ENCODE measurements around the gene SAMD8. TPM values are rescaled to one million over a fixed set of nuclear protein-coding genes. Genes with fewer than 3 reads are reported as not detected.
A peak's percentile ranks its signal among the peaks of the same experiment; 100 is the strongest.
"Not testable (repeated sequence)": the region's sequence is repeated elsewhere in the genome, so short reads cannot be mapped to it uniquely, and the experiment has no call there.

The SAMD8 gene
- total RNA-seq, 1 experiment from 2014 or later, result 32.0 TPM

DNA sequence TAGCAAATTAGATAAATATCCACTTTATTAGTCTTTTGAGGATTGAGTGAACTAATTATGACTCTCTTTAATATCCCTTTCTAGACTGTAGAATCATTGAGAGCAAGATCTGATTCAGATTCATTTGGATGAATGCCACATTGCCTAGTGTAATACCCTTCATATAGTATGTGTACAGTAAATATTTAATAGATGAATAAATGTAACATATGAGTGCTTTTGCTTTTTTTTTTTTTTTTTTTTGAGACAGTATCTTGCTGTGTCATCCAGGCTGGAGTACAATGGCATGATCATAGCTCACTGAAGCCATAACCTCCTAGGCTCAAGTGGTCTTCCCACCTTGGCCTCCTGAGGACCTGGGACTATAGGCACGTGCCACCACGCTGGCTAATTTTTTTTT lies 14.8 kb downstream of the SAMD8 start:
- DNase-seq (ENCODE audit: low read depth, low spot score) (no peak), ATAC-seq (no peak)
- intact Hi-C loops (cut with micrococcal nuclease; ENCODE audit: unreplicated experiment) (no loop called here), in situ Hi-C loops (cut with HindIII; ENCODE audit: low pct_unique_long_range_greater_than_20kb, low sequenced_read_pairs) (no loop called here)
- Histone ChIP-seq H3K9me3 (ENCODE audit: control insufficient read depth, insufficient read depth, low read depth, low read length) (no peaks in the 10 kb centered on the region), H3K27me3 (ENCODE audit: control insufficient read depth, insufficient read depth, low read length) (no peaks in the 10 kb centered on the region), H3K4me3 (ENCODE audit: low read depth in 2 of 2, low read length in 2 of 2) (no peak overlapping the region), H3K36me3 (ENCODE audit: control insufficient read depth, insufficient read depth, low read length) (no peaks in the 10 kb centered on the region), H3K4me1 (ENCODE audit: control insufficient read depth, insufficient read depth, low read length) (peaks cover 2% of the 10 kb centered on the region; the same call in 1 of the 2 replicates), H3K27ac (ENCODE audit: low read length) (no peak overlapping the region)
- TF ChIP-seq, protein P1, sequence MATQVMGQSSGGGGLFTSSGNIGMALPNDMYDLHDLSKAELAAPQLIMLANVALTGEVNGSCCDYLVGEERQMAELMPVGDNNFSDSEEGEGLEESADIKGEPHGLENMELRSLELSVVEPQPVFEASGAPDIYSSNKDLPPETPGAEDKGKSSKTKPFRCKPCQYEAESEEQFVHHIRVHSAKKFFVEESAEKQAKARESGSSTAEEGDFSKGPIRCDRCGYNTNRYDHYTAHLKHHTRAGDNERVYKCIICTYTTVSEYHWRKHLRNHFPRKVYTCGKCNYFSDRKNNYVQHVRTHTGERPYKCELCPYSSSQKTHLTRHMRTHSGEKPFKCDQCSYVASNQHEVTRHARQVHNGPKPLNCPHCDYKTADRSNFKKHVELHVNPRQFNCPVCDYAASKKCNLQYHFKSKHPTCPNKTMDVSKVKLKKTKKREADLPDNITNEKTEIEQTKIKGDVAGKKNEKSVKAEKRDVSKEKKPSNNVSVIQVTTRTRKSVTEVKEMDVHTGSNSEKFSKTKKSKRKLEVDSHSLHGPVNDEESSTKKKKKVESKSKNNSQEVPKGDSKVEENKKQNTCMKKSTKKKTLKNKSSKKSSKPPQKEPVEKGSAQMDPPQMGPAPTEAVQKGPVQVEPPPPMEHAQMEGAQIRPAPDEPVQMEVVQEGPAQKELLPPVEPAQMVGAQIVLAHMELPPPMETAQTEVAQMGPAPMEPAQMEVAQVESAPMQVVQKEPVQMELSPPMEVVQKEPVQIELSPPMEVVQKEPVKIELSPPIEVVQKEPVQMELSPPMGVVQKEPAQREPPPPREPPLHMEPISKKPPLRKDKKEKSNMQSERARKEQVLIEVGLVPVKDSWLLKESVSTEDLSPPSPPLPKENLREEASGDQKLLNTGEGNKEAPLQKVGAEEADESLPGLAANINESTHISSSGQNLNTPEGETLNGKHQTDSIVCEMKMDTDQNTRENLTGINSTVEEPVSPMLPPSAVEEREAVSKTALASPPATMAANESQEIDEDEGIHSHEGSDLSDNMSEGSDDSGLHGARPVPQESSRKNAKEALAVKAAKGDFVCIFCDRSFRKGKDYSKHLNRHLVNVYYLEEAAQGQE (IDR thresholded peaks at IDR 0.05; ENCODE audit: insufficient read depth in 1 of 2, low read depth in 2 of 2, low read length in 1 of 2), result no peak
- TF ChIP-seq POLR2AphosphoS5 (IDR thresholded peaks at IDR 0.05; ENCODE audit: low read depth, low read length), result no peak
- TF ChIP-seq, protein P2, sequence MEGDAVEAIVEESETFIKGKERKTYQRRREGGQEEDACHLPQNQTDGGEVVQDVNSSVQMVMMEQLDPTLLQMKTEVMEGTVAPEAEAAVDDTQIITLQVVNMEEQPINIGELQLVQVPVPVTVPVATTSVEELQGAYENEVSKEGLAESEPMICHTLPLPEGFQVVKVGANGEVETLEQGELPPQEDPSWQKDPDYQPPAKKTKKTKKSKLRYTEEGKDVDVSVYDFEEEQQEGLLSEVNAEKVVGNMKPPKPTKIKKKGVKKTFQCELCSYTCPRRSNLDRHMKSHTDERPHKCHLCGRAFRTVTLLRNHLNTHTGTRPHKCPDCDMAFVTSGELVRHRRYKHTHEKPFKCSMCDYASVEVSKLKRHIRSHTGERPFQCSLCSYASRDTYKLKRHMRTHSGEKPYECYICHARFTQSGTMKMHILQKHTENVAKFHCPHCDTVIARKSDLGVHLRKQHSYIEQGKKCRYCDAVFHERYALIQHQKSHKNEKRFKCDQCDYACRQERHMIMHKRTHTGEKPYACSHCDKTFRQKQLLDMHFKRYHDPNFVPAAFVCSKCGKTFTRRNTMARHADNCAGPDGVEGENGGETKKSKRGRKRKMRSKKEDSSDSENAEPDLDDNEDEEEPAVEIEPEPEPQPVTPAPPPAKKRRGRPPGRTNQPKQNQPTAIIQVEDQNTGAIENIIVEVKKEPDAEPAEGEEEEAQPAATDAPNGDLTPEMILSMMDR (IDR thresholded peaks at IDR 0.05), result no peak
- TF ChIP-seq SIN3A (IDR thresholded peaks at IDR 0.05; ENCODE audit: borderline replicate concordance, insufficient read depth, low read depth, low read length), result no peak
- no peak for TF ChIP-seq TCF7L2 (IDR thresholded peaks at IDR 0.05; ENCODE audit: low read depth, low read length)
- POLR2A ChIA-PET, result no interaction called here
- CTCF ChIA-PET, result no interaction called here
- BruUV-seq (replicated peaks), result TSS peak; percentile 28

DNA sequence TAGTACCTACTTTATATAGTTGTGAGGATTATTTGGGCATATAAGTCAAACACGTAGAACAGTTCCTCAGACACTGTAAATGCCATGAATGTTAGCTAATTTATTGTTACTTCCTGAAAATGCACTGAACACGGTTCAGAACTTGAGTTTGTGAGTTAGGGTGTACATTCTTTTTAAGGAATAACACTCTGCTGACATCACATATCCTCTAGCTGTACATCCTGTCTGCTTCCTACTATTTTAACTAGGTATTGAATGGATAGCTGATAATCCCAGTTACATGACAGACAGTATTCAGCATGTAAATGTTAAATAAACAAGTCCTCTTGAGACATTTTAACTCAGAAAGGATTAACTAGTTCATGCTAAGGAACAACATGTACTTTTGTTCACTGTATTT lies 16.0 kb downstream of the SAMD8 start:
- intact Hi-C loops (cut with micrococcal nuclease; ENCODE audit: unreplicated experiment), result no loop called here
- Histone ChIP-seq H3K27me3 (ENCODE audit: control insufficient read depth, insufficient read depth, low read length) (no peaks in the 10 kb centered on the region), H3K9me3 (ENCODE audit: control insufficient read depth, insufficient read depth, low read depth, low read length) (no peaks in the 10 kb centered on the region), H3K27ac (ENCODE audit: low read length) (no peak overlapping the region), H3K36me3 (ENCODE audit: control insufficient read depth, insufficient read depth, low read length) (no peaks in the 10 kb centered on the region), H3K4me3 (ENCODE audit: low read depth in 2 of 2, low read length in 2 of 2) (no peak overlapping the region), H3K4me1 (ENCODE audit: control insufficient read depth, insufficient read depth, low read length) (no peaks in the 10 kb centered on the region)
- ATAC-seq, result no peak
- DNase-seq (ENCODE audit: low read depth, low spot score), result no peak
- no peak for TF ChIP-seq SIN3A (IDR thresholded peaks at IDR 0.05; ENCODE audit: borderline replicate concordance, insufficient read depth, low read depth, low read length)
- TF ChIP-seq, protein P2 (IDR thresholded peaks at IDR 0.05), result no peak
- ChIA-PET CTCF (no interaction called here), POLR2A (no interaction called here)
- BruUV-seq (replicated peaks), result no TSS peak
- in situ Hi-C loops (cut with HindIII; ENCODE audit: low pct_unique_long_range_greater_than_20kb, low sequenced_read_pairs), result no loop called here

DNA sequence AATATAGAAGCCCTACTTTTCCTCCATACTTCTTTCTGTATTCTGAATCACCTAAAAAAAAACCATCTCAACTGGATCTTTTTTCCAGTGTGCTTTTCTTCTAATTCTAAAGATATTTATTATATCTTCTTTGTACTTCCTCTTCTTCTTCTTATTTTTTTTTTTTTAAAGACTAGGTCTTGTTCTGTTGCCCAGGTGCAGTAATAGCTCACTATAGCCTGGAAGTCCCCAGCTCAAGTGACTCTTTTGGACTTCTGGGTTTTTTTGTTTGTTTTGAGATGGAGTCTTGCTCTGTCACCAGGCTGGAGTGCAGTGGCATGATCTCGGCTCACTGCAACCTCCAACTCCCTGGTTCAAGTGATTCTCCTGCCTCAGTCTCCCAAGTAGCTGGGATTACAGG lies 17.5 kb downstream of the SAMD8 start:
- H3K27ac ChIP-seq (ENCODE audit: low read length); H3K4me3 ChIP-seq (ENCODE audit: low read depth in 2 of 2, low read length in 2 of 2); in situ Hi-C loops (cut with HindIII; ENCODE audit: low pct_unique_long_range_greater_than_20kb, low sequenced_read_pairs); CTCF ChIA-PET; H3K9me3 ChIP-seq (ENCODE audit: control insufficient read depth, insufficient read depth, low read depth, low read length); H3K27me3 ChIP-seq (ENCODE audit: control insufficient read depth, insufficient read depth, low read length); H3K4me1 ChIP-seq (ENCODE audit: control insufficient read depth, insufficient read depth, low read length); intact Hi-C loops (cut with micrococcal nuclease; ENCODE audit: unreplicated experiment); H3K36me3 ChIP-seq (ENCODE audit: control insufficient read depth, insufficient read depth, low read length); ATAC-seq; DNase-seq (ENCODE audit: low read depth, low spot score); POLR2A ChIA-PET; BruUV-seq (replicated peaks): not testable (repeated sequence)

All from Panc1 (cell line).